ENCODE measurements around the gene CIART.

The CIART gene

DNA sequence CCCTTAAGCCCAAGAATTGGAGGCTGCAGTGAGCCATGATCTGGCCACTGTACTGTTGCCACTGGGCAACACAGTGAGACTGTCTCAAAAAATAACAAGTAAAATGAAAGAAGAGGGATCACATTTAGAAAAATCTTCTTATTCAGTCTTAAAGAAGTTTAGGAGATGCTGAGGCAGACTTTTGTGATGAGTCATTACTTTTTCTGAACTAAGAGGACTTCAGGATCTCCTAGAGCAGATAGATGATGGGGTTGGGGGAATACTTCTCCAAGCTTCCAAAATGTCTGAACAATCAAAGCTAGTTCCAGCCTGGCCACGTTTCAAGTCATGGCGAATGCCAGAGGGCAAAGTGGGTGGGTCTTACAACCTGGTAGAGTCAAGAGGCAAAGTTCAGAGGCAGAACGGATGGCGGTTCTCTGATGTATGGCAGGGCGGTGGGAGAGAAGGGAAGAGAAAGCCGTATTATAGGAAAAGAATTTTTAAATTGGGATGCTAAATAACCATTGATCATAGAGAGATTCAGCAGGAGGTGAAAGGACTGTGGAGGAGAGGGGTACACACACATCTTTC lies 2.1 kb upstream of the CIART start:
- ATAC-seq (ENCODE audit: low read depth) (no peak), DNase-seq (ENCODE audit: low spot score) (no peak)
- Histone ChIP-seq H3K27me3 (ENCODE audit: insufficient read depth, poor library complexity, severe bottlenecking) (no peaks in the 10 kb centered on the region), H3K27ac (ENCODE audit: poor library complexity, severe bottlenecking) (no peak overlapping the region), H3K4me3 (ENCODE audit: severe bottlenecking) (no peak overlapping the region), H3K36me3 (ENCODE audit: low read depth) (no peaks in the 10 kb centered on the region), H3K4me1 (ENCODE audit: insufficient read depth, poor library complexity, severe bottlenecking) (peaks cover 6% of the 10 kb centered on the region), H3K9me3 (ENCODE audit: severe bottlenecking) (no peaks in the 10 kb centered on the region)
- TF ChIP-seq, protein P1, sequence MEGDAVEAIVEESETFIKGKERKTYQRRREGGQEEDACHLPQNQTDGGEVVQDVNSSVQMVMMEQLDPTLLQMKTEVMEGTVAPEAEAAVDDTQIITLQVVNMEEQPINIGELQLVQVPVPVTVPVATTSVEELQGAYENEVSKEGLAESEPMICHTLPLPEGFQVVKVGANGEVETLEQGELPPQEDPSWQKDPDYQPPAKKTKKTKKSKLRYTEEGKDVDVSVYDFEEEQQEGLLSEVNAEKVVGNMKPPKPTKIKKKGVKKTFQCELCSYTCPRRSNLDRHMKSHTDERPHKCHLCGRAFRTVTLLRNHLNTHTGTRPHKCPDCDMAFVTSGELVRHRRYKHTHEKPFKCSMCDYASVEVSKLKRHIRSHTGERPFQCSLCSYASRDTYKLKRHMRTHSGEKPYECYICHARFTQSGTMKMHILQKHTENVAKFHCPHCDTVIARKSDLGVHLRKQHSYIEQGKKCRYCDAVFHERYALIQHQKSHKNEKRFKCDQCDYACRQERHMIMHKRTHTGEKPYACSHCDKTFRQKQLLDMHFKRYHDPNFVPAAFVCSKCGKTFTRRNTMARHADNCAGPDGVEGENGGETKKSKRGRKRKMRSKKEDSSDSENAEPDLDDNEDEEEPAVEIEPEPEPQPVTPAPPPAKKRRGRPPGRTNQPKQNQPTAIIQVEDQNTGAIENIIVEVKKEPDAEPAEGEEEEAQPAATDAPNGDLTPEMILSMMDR (IDR thresholded peaks at IDR 0.05; ENCODE audit: poor library complexity, severe bottlenecking) = no peak

DNA sequence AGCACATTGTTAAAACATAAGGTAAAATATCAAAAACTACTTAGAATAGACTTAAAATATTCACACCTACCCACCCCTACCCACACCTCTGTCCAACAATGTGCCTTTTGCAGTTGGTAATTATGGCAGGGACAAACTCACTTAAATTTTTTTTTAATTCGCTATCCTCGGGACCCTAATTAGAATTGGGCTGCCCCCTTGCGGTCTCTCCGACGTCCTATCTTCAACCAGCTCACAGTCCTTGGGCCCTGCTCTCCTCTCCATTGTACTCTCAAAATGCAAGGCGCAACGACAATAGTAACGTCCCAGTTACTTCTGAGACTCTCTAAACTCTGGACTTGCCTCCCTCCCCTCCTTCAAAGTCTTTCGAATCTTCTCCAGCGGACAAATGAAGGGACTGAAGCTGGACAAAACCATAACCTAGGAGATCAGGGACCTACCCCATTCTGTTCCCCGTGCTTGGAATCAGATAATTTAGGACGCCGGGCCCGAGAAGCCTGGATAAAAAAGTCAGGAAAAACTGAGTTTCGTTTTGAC lies 1.1 kb upstream of the CIART start:
- ATAC-seq (ENCODE audit: low read depth) = peak; percentile 55
- TF ChIP-seq, protein P1 (IDR thresholded peaks at IDR 0.05; ENCODE audit: poor library complexity, severe bottlenecking) = peak; percentile 93
- H3K4me3 ChIP-seq (ENCODE audit: severe bottlenecking) = peak overlapping the region; percentile 32
- peak overlapping the region; percentile 61 for H3K27ac ChIP-seq (ENCODE audit: poor library complexity, severe bottlenecking)
- no peak for DNase-seq (ENCODE audit: low spot score)
- no peaks in the 10 kb centered on the region for H3K27me3 ChIP-seq (ENCODE audit: insufficient read depth, poor library complexity, severe bottlenecking)
- H3K9me3 ChIP-seq (ENCODE audit: severe bottlenecking) = no peaks in the 10 kb centered on the region
- peaks cover 6% of the 10 kb centered on the region for H3K4me1 ChIP-seq (ENCODE audit: insufficient read depth, poor library complexity, severe bottlenecking)
- H3K36me3 ChIP-seq (ENCODE audit: low read depth) = no peaks in the 10 kb centered on the region

DNA sequence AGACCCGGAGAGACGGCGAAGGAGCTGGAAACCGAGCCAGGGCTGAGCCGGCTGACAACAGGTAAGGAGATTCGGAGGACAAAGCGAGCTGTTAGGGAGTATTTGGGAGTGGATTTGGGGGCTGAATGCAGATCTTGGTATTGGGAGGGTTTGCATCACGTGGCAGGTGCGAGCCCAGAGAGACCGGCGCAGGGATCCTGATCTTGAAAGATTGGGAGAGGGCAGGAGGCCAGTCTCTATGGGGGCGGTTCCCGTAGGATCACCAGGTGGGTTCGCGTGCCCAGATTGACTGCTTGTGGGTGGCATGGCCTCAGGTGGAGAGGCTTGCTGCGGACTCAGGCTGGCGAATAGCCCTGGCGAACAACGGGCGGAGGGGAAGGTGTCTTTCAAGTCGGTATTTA lies 204 bp downstream of the CIART start:
- no peaks in the 10 kb centered on the region for H3K9me3 ChIP-seq (ENCODE audit: severe bottlenecking)
- peak overlapping the region; percentile 32 for H3K4me3 ChIP-seq (ENCODE audit: severe bottlenecking)
- no peaks in the 10 kb centered on the region for H3K36me3 ChIP-seq (ENCODE audit: low read depth)
- no peaks in the 10 kb centered on the region for H3K27me3 ChIP-seq (ENCODE audit: insufficient read depth, poor library complexity, severe bottlenecking)
- TF ChIP-seq, protein P1 (IDR thresholded peaks at IDR 0.05; ENCODE audit: poor library complexity, severe bottlenecking) = no peak
- ATAC-seq (ENCODE audit: low read depth) = peak; percentile 4; the same call in 1 of the 3 replicates
- peaks cover 6% of the 10 kb centered on the region for H3K4me1 ChIP-seq (ENCODE audit: insufficient read depth, poor library complexity, severe bottlenecking)
- no peak overlapping the region for H3K27ac ChIP-seq (ENCODE audit: poor library complexity, severe bottlenecking)
- no peak for DNase-seq (ENCODE audit: low spot score)

DNA sequence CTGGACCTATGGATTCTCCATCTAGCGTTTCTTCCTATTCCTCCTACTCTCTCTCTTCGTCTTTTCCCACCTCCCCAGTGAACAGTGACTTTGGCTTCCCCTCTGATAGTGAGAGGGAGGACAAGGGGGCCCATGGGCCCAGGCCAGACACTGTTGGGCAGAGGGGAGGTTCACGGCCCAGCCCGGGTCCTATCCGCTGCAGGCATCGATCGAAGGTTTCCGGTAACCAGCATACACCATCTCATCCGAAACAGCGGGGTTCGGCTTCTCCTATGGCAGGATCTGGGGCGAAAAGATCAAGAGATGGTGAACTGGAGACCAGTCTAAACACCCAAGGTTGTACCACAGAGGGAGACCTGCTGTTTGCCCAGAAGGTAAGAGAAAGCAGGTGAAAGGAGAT lies 906 bp downstream of the CIART start:
- H3K27me3 ChIP-seq (ENCODE audit: insufficient read depth, poor library complexity, severe bottlenecking) = no peaks in the 10 kb centered on the region
- no peaks in the 10 kb centered on the region for H3K36me3 ChIP-seq (ENCODE audit: low read depth)
- ATAC-seq (ENCODE audit: low read depth) (no peak), DNase-seq (ENCODE audit: low spot score) (no peak)
- no peak overlapping the region for H3K4me3 ChIP-seq (ENCODE audit: severe bottlenecking)
- H3K4me1 ChIP-seq (ENCODE audit: insufficient read depth, poor library complexity, severe bottlenecking) = peaks cover 6% of the 10 kb centered on the region
- no peak overlapping the region for H3K27ac ChIP-seq (ENCODE audit: poor library complexity, severe bottlenecking)
- TF ChIP-seq, protein P1 (IDR thresholded peaks at IDR 0.05; ENCODE audit: poor library complexity, severe bottlenecking) = no peak
- H3K9me3 ChIP-seq (ENCODE audit: severe bottlenecking) = no peaks in the 10 kb centered on the region

DNA sequence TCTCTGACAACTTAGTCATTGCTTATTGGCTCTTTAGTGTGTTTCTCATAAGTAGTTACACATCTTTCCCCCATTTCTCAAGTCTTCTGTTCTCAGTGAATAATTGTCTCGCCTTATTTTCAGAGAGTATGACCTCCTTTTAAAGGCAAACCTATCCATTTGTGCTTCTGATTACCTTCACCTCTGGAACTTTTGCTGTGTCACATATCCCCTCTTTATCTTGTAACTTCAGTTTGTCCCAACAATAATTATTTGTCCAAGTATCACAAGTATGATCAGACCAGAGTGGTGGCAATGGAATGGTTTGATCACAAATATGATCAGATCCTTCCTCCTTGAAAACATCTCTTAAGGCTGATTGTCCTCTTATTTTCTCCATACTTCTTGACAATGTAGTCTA lies 6.0 kb downstream of the CIART start:
- Histone ChIP-seq H3K27me3 (ENCODE audit: insufficient read depth, poor library complexity, severe bottlenecking) (no peaks in the 10 kb centered on the region), H3K27ac (ENCODE audit: poor library complexity, severe bottlenecking) (no peak overlapping the region), H3K4me3 (ENCODE audit: severe bottlenecking) (no peak overlapping the region), H3K4me1 (ENCODE audit: insufficient read depth, poor library complexity, severe bottlenecking) (peaks cover 5% of the 10 kb centered on the region), H3K36me3 (ENCODE audit: low read depth) (no peaks in the 10 kb centered on the region), H3K9me3 (ENCODE audit: severe bottlenecking) (no peaks in the 10 kb centered on the region)
- DNase-seq (ENCODE audit: low spot score) (no peak), ATAC-seq (ENCODE audit: low read depth) (no peak)
- TF ChIP-seq, protein P1 (IDR thresholded peaks at IDR 0.05; ENCODE audit: poor library complexity, severe bottlenecking) = no peak

All from RWPE2 (cell line).